Dermis microvascular lymphatic vessel endothelial cell (primary cell): Measurements from ENCODE around the gene STK32C. TPM values are rescaled to one million over a fixed set of nuclear protein-coding genes. Genes with fewer than 3 reads are reported as not detected.

Experiments used
- DNase-seq, 2 donors: peaks; one replicate each; pipeline versions ENCODE4 v3.0.0 to v3.0.0-alpha.2; 2010; ENCODE audit warnings: low read depth in 2 of 2
- total RNA-seq: library from RNA; depleted of rRNA; stranded (reverse); fragments of >200 nt; gene quantifications from 2 replicates; pipeline ENCODE4 v1.2.1, GENCODE V29; 2014

Gene STK32C
- total RNA-seq, 1 donor from 2014 or later, result 10.0 TPM

- no peak for DNase-seq
Observed at GRCh38 chr10:132212816-132213215, 94.9 kb downstream of the STK32C start.

- no peak for DNase-seq
Observed at GRCh38 chr10:132211246-132211645, 96.5 kb downstream of the STK32C start.

- DNase-seq, result no peak
Observed at GRCh38 chr10:132210766-132211165, 97.0 kb downstream of the STK32C start.

GRCh38 chr10:132209978-132210530 lies 97.7 kb downstream of the STK32C start:
- no peak for DNase-seq

- no peak for DNase-seq
Observed at GRCh38 chr10:132209130-132209529, 98.6 kb downstream of the STK32C start.

- DNase-seq, result no peak
Observed at GRCh38 chr10:132208462-132209050, 99.2 kb downstream of the STK32C start.

GRCh38 chr10:132207536-132208461 lies 100.0 kb downstream of the STK32C start:
- DNase-seq, result no peak

GRCh38 chr10:132206806-132207535 lies 100.8 kb downstream of the STK32C start:
- no peak for DNase-seq

GRCh38 chr10:132206377-132206745 lies 101.4 kb downstream of the STK32C start:
- DNase-seq, result no peak

- no peak for DNase-seq
Observed at GRCh38 chr10:132205650-132206376, 101.9 kb downstream of the STK32C start.

GRCh38 chr10:132204781-132205473 lies 102.8 kb downstream of the STK32C start:
- no peak for DNase-seq

- DNase-seq, result no peak
Observed at GRCh38 chr10:132204078-132204780, 103.5 kb downstream of the STK32C start.

- DNase-seq, result no peak
Observed at GRCh38 chr10:132203256-132204077, 104.3 kb downstream of the STK32C start.

GRCh38 chr10:132202070-132202970 lies 105.4 kb downstream of the STK32C start:
- no peak for DNase-seq

- no peak for DNase-seq
Observed at GRCh38 chr10:132201111-132201969, 106.4 kb downstream of the STK32C start.

- DNase-seq, result no peak
Observed at GRCh38 chr10:132200344-132201110, 107.2 kb downstream of the STK32C start.
